Kidney tubule cell (primary cell): ENCODE results near the gene WLS.
"Not testable (repeated sequence)": the region's sequence is repeated elsewhere in the genome, so short reads cannot be mapped to it uniquely, and the experiment has no call there.

Experiments used
- DNase-seq: peaks from one replicate; pipeline ENCODE4 v3.0.0-alpha.2; 2018; ENCODE audit warnings: low spot score

WLS gene

GRCh38 chr1:68198752-68199151 is 33.6 kb downstream of the WLS start:
- DNase-seq = peak; percentile 80

- DNase-seq = peak; percentile 79
Observed at GRCh38 chr1:68197891-68198290, 34.4 kb downstream of the WLS start.

DNA sequence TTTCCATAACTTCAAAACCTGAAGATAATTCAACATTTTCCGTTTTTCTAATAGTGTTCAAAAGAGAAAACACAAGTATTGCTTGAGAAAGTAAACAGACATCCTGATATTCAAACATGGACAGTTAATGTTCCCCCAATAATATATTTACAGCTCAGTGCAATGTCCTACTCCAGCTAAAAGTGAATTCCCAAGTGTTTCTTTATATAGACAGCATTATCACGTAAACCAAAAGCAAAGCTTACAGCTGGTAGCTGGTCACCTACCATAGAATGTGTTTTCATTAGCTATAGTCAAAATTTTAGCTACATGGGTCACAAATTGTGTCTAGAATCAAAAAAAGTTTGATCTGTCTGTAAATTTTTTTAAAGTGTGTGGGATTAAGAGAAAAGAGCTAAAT is 34.9 kb downstream of the WLS start:
- no peak for DNase-seq

DNA sequence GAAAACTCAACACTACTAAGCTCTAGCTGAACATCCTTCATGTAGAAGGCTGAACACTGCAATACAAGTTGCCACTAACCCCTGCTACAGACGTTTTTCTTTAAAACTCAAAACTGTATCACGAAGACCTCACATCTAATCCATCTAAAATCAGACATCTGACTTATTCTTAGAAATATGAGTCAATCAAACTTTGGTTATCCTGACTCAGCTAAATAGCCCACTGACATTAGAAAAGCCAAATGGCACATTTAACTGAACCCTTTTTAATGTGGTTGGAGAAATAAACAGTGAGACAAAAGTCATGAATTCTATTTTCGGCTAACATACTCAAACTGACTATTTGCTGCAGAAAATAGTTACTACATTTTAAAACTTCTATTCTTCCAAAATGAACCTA is 35.6 kb downstream of the WLS start:
- DNase-seq = no peak

- DNase-seq = no peak
Observed at GRCh38 chr1:68191717-68192116, 40.6 kb downstream of the WLS start.

DNA sequence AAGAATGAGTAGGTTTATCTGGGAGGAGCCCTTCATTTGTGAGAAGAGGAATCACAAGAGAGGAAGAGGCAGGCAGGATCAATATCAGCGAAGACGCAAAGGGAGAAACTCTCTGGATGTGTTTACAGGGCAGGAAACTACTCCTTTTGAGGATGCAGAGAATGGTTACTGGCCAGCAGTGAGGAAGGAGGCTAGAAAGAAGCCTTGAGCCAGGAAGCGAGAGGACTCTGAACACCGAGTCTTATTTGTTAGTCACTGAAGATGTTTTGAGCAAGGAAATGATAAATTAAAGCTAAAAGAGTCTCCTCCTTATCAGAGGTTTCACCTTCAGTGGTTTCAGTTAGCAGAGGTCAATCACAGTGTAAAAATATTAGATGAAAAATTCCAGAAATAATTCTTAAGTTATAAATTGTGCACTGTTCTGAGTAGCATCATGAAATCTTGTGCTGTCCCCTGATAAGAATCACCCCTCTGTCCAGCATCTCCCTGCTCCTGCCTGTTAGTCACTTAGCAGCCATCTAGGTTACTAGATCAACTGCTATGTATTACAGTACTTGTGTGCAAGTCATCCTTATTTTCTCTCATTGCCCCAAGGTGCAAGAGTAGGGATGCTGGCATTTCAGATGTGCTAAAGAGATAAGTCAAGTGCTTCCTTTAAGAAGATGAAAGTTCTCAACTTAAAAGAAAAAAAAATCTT is 43.5 kb downstream of the WLS start:
- DNase-seq = no peak

- no peak for DNase-seq
Observed at GRCh38 chr1:68188060-68188538, 44.2 kb downstream of the WLS start.

DNA sequence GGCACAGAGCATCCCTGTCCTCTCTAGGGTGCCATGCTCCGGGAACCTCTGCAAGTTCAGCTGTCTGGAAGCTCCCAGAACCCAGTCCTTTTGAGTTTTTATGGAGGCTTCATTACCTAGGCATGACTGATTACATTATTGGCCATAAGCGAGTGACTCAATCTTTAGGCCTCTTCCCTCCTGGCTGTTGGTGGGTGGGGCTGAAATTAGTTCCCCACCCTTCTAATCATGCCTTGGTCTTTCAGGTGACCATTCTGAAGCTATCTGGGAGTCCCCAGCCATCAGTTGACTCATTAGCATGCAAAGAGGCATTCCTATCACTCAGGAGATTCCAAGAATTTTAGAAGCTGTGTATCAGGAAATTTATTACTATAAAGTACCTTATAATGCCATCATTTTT is 46.6 kb downstream of the WLS start:
- DNase-seq = peak; percentile 76

DNA sequence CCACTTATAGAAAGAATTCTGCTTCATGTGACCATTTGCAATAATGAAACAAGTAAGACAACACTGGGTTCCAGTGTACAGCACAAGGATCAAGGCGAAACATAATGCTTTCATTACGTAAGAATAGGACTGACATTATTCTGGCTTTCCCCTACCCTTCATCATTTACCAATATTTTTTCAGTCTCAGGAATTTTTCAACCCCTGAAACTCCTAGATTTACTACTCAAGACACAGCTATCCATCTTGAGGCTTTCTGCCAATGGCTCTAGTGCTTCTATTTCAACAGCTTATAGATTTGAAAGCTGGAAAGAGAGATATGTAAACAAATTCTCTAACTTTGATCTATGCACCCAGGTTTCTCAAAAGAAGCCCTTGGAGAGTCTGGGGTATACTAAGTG is 48.4 kb downstream of the WLS start:
- DNase-seq = no peak

DNA sequence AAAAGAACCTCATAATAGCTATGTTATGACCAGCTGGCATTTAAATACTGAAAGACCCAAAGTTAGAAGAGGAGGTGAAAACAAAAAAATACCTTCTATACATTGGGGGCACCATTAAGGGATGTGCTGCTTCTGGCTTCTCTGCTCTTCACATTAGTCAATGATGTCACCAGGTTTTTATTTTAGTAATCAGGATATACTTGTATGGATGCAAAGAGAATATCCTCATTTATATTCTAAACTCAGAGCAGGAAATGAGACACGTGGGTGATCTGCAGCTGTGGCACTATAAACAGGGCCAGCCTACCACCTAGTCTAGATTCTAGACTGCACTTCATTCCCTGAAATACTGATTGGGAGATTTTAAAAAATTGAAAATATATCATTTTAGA is 51.2 kb downstream of the WLS start:
- no peak for DNase-seq

DNA sequence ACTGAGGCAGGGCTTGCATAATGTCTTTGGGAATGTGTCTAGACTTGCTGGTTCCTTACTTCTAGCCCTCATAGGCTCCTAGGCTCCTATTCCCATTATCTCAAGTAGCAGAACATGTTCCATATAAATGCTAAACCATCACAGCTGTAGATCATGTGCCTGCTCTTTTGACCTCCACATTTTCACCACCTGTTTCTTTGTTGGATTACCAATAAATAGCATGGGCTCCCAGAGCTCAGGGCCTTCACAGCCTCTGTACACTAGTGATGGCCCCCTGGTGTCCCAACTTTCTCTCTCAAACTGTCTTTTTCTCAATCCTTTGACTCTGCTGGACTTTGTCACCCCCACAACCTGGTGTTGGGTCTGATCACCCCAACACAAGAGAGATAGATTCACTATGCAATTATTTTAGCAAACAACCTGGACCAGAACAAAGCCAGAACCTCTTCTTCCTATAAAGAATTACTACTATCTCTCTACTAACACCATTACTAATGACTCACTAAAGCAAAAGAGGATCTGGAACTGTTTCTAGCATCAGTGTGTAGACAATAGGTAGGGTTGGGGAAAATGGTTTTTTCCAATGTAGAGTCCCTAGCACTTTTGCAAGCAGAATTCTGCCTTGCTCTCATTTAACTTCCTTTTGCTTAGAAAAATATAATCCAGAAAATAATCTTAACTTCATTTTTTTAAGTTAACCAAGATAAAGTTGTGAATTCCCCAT is 51.7 kb downstream of the WLS start:
- no peak for DNase-seq

GRCh38 chr1:68178821-68179490 is 53.4 kb downstream of the WLS start:
- DNase-seq = peak; percentile 47

GRCh38 chr1:68175621-68176398 is 56.5 kb downstream of the WLS start:
- peak; percentile 37 for DNase-seq

GRCh38 chr1:68174738-68175113 is 57.6 kb downstream of the WLS start:
- peak; percentile 83 for DNase-seq

DNA sequence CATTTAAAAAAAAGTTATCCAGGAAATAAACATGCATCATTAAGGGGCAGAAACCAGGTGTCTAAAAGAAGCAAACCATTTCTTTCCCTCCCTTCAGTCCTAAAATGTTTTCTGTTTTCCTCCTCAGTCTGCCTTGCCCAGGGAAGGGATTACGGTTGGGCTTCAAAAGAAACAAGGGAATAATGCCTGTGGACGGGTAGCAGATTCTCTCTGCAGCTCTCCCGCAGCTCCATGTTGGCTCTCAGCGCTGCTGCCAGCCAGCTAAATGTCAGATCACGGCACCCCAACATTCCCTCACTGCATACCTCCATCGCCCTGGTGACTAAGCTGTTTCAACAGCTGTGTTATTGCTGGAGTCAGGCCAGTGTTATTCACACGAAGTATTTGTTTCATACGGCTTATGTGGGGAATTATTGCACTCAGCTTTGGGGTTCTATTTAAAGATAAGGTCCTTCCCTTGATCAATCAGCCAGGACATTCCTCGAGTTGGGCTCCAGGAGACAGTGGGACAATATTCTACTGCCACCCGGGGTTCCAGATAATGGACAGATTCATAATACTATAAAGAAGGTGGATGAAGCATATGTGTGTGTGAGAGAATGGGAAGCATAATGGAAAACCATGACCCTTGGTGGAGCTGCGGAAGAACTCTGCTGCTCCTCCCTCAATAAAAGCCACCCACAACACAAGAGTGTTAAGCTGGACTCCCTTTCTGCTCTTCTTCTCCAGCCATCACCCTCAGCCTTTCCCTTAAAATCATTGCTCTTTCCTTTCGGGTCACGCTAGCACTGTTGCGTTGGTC is 58.2 kb downstream of the WLS start:
- peak; percentile 88 for DNase-seq

DNA sequence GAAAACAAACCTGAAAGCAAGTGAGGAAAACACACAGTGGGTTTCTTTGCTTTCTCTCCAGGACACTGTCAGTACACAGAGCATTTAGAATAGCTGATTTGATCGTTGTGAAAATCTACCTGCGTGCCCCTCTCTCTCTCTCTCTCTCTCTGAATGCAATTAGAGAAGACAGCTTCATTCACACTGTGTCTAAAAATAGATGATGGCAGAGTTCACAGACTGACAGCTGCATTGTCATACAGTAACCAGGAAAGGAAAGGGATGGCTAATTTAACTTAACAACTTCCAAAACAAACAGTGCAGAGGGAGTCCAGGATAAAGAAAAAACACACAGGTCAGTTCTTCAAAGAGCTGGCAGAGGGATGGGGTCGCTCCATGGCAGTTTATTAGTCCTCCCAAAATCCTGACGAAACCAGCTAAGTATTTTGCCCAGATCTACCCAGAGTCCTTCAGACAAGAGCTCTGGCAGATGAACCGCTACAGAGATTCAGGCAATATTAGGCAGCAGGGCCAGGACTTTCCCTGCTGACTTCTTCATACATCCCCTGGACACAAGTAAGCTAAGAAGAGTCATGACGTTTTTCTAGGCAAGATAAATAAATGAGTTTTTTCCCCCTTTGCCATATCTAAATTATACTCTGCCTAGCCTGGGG is 58.9 kb downstream of the WLS start:
- peak; percentile 53 for DNase-seq

- DNase-seq = not testable (repeated sequence)
Observed at GRCh38 chr1:68171795-68172194, 60.5 kb downstream of the WLS start.

- DNase-seq = no peak
Observed at GRCh38 chr1:68168545-68169171, 63.7 kb downstream of the WLS start.

DNA sequence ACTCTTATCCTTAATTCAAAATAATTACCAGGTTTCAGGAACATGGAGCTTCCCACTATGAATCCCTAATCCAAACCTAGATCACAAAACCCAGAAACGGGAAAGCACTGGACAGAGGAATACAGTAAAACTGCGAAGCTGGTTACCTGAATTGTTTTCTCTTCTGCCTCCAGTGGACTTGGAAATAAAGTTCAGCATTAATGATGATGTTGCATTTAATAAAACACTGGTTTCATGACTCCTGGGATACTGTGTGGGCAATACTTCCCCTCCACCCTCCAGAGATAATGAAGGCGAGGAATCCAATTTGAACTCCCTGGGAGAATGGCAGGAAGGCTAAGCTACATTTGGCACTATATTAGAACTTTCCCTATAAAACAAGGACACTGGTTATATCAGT is 65.1 kb downstream of the WLS start:
- no peak for DNase-seq

DNA sequence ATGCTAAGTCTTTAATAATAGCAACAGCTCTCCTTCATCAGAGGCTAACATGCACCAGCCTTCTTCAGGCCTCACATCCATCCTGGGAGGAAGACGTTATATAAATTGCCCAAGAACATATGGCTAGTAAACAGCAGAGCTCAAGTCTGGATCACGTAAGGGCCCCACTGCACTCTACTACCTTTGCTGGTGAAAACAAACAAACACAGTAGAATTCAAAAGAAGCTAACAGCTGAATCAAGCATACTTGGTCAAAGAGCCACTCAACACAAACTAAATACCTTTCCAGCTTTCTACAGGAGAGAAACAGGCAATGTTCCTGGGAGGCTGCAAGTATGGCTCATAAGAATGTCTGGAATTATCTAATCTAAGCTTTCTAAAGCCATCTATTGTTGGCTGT is 66.0 kb downstream of the WLS start:
- no peak for DNase-seq

DNA sequence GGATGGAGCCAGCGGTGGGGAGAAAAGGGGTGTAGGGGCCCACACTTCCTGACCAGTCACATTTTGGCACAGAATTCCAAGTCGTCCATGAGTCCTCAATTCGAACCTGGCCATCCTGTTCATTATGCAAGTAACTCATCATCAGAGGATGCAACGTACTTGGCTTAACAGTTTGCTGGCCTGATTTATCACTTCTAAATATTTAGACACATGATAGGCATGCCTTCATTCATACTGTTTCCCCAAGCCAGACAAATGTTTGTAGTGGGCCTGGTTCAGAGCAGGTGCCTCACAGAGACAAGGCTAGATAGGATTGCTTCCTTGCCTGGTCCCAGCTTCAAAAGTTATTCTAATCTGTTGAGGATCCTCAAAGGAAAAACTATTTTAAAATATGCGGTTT is 66.7 kb downstream of the WLS start:
- no peak for DNase-seq
